Ascending aorta (tissue), 2 donors: ENCODE results near the gene GNAQ. TPM values are rescaled to one million over a fixed set of nuclear protein-coding genes. Genes with fewer than 3 reads are reported as not detected.
"Not testable (repeated sequence)": the region's sequence is repeated elsewhere in the genome, so short reads cannot be mapped to it uniquely, and the experiment has no call there.

Experiments
- DNase-seq, 2 donors: peaks; one replicate each; pipeline ENCODE4 v3.0.0-alpha.2; 2019; ENCODE audit warnings: low spot score in 2 of 2
- H3K27ac ChIP-seq, 2 donors: fragments of 200-600 bp; sonication (generic); one replicate each; pipeline ENCODE4 v1.5.1; 2016 to 2017; ENCODE audit warnings: mild to moderate bottlenecking in 1 of 2
- H3K27me3 ChIP-seq: fragments of 200-600 bp; sonication (generic); one replicate; pipeline ENCODE4 v1.5.1; 2017
- H3K36me3 ChIP-seq, 2 donors: fragments of 200-600 bp; sonication (generic); one replicate each; pipeline ENCODE4 v1.5.1; 2016
- H3K4me1 ChIP-seq, 2 donors: fragments of 200-600 bp; sonication (generic); one replicate each; pipeline ENCODE4 v1.5.1; 2016 to 2017; ENCODE audit warnings: mild to moderate bottlenecking in 1 of 2
- H3K4me3 ChIP-seq, 2 donors: fragments of 200-600 bp; sonication (generic); one replicate each; pipeline ENCODE4 v1.5.1; 2016 to 2017; ENCODE audit warnings: mild to moderate bottlenecking in 1 of 2
- H3K9me3 ChIP-seq, 2 donors: fragments of 200-600 bp; sonication (generic); one replicate each; pipeline ENCODE4 v1.5.1; 2016
- CTCF ChIP-seq, 3 experiments: fragments of 200-600 bp in 2 of 3; fragments of 450-650 bp in 1 of 3; sonication (generic) in 2 of 3; IDR thresholded peaks; one replicate each; pipeline ENCODE4 v1.5.1; 2016 to 2019; ENCODE audit warnings: antibody characterized with exemption in 3 of 3, mild to moderate bottlenecking in 1 of 3, moderate library complexity in 1 of 3
- intact Hi-C: fragments of 100-400 bp; cut with DNase I; formaldehyde crosslinking; loops from one replicate; pipeline ENCODE4 v1.15.1; 2023
- total RNA-seq: library from RNA; depleted of rRNA; stranded (reverse); fragments of >200 nt; gene quantifications from one replicate; pipeline ENCODE4 v1.1.0, GENCODE V29; 2016

GNAQ gene
- total RNA-seq, 1 donor from 2014 or later: 29.2 TPM

- Histone ChIP-seq H3K4me3 (no peak overlapping the region), H3K36me3 (no peaks in the 10 kb centered on the region), H3K27ac (peak overlapping the region; percentile 57 to 58), H3K9me3 (no peaks in the 10 kb centered on the region), H3K27me3 (no peaks in the 10 kb centered on the region), H3K4me1 (peaks cover 0 to 14% of the 10 kb centered on the region in 2 donors)
- intact Hi-C loops: no loop called here
- no peak for DNase-seq
- no peak for TF ChIP-seq CTCF (IDR thresholded peaks at IDR 0.05)
Observed at GRCh38 chr9:77883846-77884771, 147.5 kb downstream of the GNAQ start.

GRCh38 chr9:77883133-77883532 lies 148.5 kb downstream of the GNAQ start:
- no peak overlapping the region for H3K4me3 ChIP-seq
- H3K36me3 ChIP-seq: no peaks in the 10 kb centered on the region
- H3K4me1 ChIP-seq: peaks cover 0 to 14% of the 10 kb centered on the region in 2 donors
- no peak for DNase-seq
- H3K9me3 ChIP-seq: no peaks in the 10 kb centered on the region
- H3K27ac ChIP-seq: peak overlapping the region in 1 of 2 donors; percentile 30
- TF ChIP-seq CTCF (IDR thresholded peaks at IDR 0.05): no peak
- no peaks in the 10 kb centered on the region for H3K27me3 ChIP-seq
- intact Hi-C loops: no loop called here

DNA sequence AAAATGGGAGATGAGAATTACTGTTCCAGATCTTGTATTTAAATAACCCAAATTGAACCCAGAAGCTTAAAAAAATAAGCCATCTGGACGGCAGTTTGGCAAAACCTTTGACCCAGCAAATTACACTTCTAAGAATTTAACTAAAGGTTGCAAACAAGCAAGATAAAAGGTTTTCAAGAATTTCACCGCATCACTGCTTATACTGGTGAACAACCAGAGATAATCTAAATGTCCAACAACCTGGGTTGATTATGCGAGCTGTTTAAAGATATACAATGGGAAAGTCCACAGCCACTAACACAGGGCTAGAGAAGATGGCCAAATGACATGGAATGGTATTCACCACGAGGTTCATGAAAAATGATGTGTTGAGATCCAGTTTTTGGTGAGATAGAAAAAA lies 149.3 kb downstream of the GNAQ start:
- H3K4me3 ChIP-seq: no peak overlapping the region
- peaks cover 0 to 14% of the 10 kb centered on the region in 2 donors for H3K4me1 ChIP-seq
- intact Hi-C loops: no loop called here
- no peak for TF ChIP-seq CTCF (IDR thresholded peaks at IDR 0.05)
- H3K27me3 ChIP-seq: no peaks in the 10 kb centered on the region
- no peaks in the 10 kb centered on the region for H3K9me3 ChIP-seq
- H3K27ac ChIP-seq: no peak overlapping the region
- no peak for DNase-seq
- no peaks in the 10 kb centered on the region for H3K36me3 ChIP-seq

- intact Hi-C loops, H3K9me3 ChIP-seq, DNase-seq, H3K36me3 ChIP-seq, H3K27ac ChIP-seq, H3K4me3 ChIP-seq, H3K27me3 ChIP-seq: not testable (repeated sequence)
- peaks cover 0 to 14% of the 10 kb centered on the region in 2 donors for H3K4me1 ChIP-seq
Observed at GRCh38 chr9:77881634-77882033, 150.0 kb downstream of the GNAQ start.

- DNase-seq: no peak
- Histone ChIP-seq H3K4me1 (peaks cover 0 to 16% of the 10 kb centered on the region in 2 donors), H3K27me3 (no peaks in the 10 kb centered on the region), H3K27ac (no peak overlapping the region), H3K36me3 (no peaks in the 10 kb centered on the region), H3K9me3 (no peaks in the 10 kb centered on the region), H3K4me3 (no peak overlapping the region)
- intact Hi-C loops: no loop called here
- no peak for TF ChIP-seq CTCF (IDR thresholded peaks at IDR 0.05)
Observed at GRCh38 chr9:77881111-77881510, 150.5 kb downstream of the GNAQ start.

DNA sequence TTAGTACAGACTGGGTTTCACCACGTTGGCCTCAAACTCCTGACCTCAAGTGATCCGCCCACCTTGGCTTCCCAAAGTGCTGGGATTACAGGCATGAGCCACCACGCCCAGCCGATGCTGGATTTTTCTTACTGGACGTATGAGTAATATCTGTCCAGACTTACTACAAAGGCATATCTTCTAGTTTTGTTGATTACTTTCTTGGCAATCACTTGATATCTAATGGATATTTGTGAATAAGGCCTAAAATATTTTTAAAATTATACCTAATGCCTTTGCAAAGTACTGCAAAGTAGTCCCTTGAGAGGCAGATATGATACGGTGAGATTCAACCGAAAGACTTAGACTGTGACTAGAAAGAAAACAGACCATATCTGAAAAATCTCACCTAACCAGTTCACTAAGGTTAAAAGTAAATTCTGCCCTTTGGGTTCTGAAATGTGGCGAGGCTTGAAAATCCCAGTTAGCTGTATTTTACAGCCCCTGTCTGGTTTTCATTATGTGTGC lies 152.1 kb downstream of the GNAQ start:
- Histone ChIP-seq H3K4me3 (no peak overlapping the region), H3K9me3 (no peaks in the 10 kb centered on the region), H3K36me3 (no peaks in the 10 kb centered on the region), H3K4me1 (peaks cover 0 to 6% of the 10 kb centered on the region in 2 donors), H3K27me3 (no peaks in the 10 kb centered on the region), H3K27ac (no peak overlapping the region)
- no peak for DNase-seq
- no peak for TF ChIP-seq CTCF (IDR thresholded peaks at IDR 0.05)
- intact Hi-C loops: no loop called here

DNA sequence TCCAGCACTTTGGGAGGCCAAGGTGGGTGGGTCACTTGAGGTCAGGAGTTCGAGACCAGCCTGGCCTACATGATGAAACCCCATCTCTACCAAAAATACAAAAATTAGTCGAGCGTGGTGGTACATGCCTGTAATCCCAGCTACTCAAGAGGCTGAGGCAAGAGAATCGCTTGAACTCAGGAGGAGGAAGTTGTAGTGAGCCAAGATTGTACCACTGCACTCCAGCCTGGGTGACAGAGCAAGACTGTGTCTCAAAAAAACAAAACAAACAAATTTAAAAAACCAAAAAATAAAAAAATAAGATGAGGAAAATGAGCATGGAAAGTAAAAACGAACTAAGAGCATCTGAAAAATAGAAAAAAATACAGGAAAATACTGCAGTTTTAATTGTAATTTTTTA lies 152.8 kb downstream of the GNAQ start:
- H3K9me3 ChIP-seq, DNase-seq, H3K4me1 ChIP-seq, H3K27ac ChIP-seq, H3K36me3 ChIP-seq, H3K27me3 ChIP-seq, H3K4me3 ChIP-seq, intact Hi-C loops: not testable (repeated sequence)
